Measurements from ENCODE around the gene INPP4B.
A peak's percentile ranks its signal among the peaks of the same experiment; 100 is the strongest.

Gene INPP4B

GRCh38 chr4:142690406-142691163 lies 155.5 kb downstream of the INPP4B start:
- DNase-seq (ENCODE audit: low read depth) = no peak
- no peak overlapping the region for H3K4me3 ChIP-seq (ENCODE audit: low read length)
- no peak for TF ChIP-seq CTCF (conservative IDR thresholded peaks at IDR 0.05; ENCODE audit: low read length)

- DNase-seq (ENCODE audit: low read depth) = no peak
- TF ChIP-seq CTCF (conservative IDR thresholded peaks at IDR 0.05; ENCODE audit: low read length) = no peak
- H3K4me3 ChIP-seq (ENCODE audit: low read length) = no peak overlapping the region
Observed at GRCh38 chr4:142687547-142688275, 158.4 kb downstream of the INPP4B start.

GRCh38 chr4:142686081-142686480 lies 160.0 kb downstream of the INPP4B start:
- TF ChIP-seq CTCF (conservative IDR thresholded peaks at IDR 0.05; ENCODE audit: low read length) = no peak
- no peak for DNase-seq (ENCODE audit: low read depth)
- no peak overlapping the region for H3K4me3 ChIP-seq (ENCODE audit: low read length)

GRCh38 chr4:142683997-142684396 lies 162.1 kb downstream of the INPP4B start:
- TF ChIP-seq CTCF (conservative IDR thresholded peaks at IDR 0.05; ENCODE audit: low read length) = no peak
- no peak overlapping the region for H3K4me3 ChIP-seq (ENCODE audit: low read length)
- DNase-seq (ENCODE audit: low read depth) = peak; percentile 67

- DNase-seq (ENCODE audit: low read depth) = no peak
- H3K4me3 ChIP-seq (ENCODE audit: low read length) = no peak overlapping the region
- TF ChIP-seq CTCF (conservative IDR thresholded peaks at IDR 0.05; ENCODE audit: low read length) = no peak
Observed at GRCh38 chr4:142683503-142683902, 162.6 kb downstream of the INPP4B start.

- TF ChIP-seq CTCF (conservative IDR thresholded peaks at IDR 0.05; ENCODE audit: low read length) = peak; percentile 22
- H3K4me3 ChIP-seq (ENCODE audit: low read length) = no peak overlapping the region
- no peak for DNase-seq (ENCODE audit: low read depth)
Observed at GRCh38 chr4:142671516-142671915, 174.6 kb downstream of the INPP4B start.

- no peak for TF ChIP-seq CTCF (conservative IDR thresholded peaks at IDR 0.05; ENCODE audit: low read length)
- no peak overlapping the region for H3K4me3 ChIP-seq (ENCODE audit: low read length)
- DNase-seq (ENCODE audit: low read depth) = peak; percentile 48
Observed at GRCh38 chr4:142663828-142664227, 182.3 kb downstream of the INPP4B start.
